ENCODE measurements around the gene TBC1D17. TPM values are rescaled to one million over a fixed set of nuclear protein-coding genes. Genes with fewer than 3 reads are reported as not detected.
A peak's percentile ranks its signal among the peaks of the same experiment; 100 is the strongest.

The TBC1D17 gene
- total and polyA plus RNA-seq, 2 of the 13 experiments (the other 11 are each of a cell fraction or from before 2014, with no cell fraction given): 9.7 to 16.9 TPM

DNA sequence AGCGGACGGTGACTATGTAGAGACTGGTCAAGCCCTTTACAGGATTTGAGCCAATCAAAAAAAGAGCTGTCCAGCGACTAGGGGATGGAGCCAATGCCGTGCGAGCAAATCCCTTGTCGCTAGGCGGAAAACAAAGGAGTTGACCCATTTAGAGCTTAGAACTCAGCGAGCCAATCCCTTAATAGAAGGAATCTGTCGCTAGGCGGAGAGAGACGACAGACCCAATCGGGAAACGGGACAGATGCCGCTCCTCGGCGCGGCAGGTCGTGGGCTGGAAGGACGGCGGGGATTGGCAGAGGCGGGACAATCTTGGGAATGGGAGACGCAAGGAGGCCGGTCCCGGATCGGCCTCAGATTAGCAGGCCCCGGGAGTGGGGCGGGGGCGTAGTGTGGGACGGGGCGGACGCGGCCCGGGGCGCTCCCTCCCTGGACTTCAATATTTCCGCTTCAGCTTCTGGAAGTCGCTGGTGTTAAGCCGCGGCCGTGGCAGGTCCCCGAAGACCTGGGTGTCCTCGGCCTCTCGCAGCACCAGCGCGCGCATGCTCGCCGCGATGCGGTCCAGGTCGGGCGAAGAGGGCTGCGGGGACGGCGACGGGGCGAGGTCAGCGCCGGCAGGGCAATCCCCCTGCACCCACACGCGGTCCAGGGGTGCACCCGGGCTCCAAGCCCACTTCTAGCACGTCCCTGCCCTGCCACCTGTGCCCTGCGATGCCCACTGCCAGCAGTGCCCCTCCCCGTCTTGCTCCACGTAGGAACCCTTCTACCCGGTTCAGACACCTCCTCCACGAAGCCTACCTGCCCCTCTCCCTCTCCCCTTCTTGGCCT is 7.8 kb upstream of the TBC1D17 start (continued):
- TF ChIP-seq, protein P1, sequence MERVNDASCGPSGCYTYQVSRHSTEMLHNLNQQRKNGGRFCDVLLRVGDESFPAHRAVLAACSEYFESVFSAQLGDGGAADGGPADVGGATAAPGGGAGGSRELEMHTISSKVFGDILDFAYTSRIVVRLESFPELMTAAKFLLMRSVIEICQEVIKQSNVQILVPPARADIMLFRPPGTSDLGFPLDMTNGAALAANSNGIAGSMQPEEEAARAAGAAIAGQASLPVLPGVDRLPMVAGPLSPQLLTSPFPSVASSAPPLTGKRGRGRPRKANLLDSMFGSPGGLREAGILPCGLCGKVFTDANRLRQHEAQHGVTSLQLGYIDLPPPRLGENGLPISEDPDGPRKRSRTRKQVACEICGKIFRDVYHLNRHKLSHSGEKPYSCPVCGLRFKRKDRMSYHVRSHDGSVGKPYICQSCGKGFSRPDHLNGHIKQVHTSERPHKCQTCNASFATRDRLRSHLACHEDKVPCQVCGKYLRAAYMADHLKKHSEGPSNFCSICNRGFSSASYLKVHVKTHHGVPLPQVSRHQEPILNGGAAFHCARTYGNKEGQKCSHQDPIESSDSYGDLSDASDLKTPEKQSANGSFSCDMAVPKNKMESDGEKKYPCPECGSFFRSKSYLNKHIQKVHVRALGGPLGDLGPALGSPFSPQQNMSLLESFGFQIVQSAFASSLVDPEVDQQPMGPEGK (CRISPR knock-in tag; IDR thresholded peaks at IDR 0.05): peak; percentile 24; the same call in 1 of the 2 replicates
- TF ChIP-seq FOXO1 (CRISPR knock-in tag; IDR thresholded peaks at IDR 0.05) (peak; percentile 26), ZNF703 (CRISPR knock-in tag; IDR thresholded peaks at IDR 0.05; ENCODE audit: borderline replicate concordance) (0 out of 2 replicates have a peak, but pooled peaks have one; percentile 33), KMT2A (CRISPR knock-in tag; IDR thresholded peaks at IDR 0.05) (peak; percentile 54; the same call in 1 of the 2 replicates), KLF16 (CRISPR knock-in tag; IDR thresholded peaks at IDR 0.05) (peak in 1 of 2 experiments; percentile 77; a peak in 2 of 4 replicates), GLI4 (CRISPR knock-in tag; IDR thresholded peaks at IDR 0.05; ENCODE audit: borderline replicate concordance) (no peak), NCOA1 (CRISPR knock-in tag; IDR thresholded peaks at IDR 0.05) (no peak), ZBTB7A (CRISPR knock-in tag; IDR thresholded peaks at IDR 0.05) (peak; percentile 65), ZIK1 (CRISPR knock-in tag; IDR thresholded peaks at IDR 0.05; ENCODE audit: borderline replicate concordance, low read depth) (0 out of 2 replicates have a peak, but pooled peaks have one; percentile 54), ETV5 (CRISPR knock-in tag; IDR thresholded peaks at IDR 0.05; ENCODE audit: borderline replicate concordance) (peak; percentile 33; the same call in 1 of the 2 replicates), RBM39 (IDR thresholded peaks at IDR 0.05; ENCODE audit: low read depth, low read length, poor library complexity, severe bottlenecking) (peak; percentile 31), DNMT3B (CRISPR knock-in tag; conservative IDR thresholded peaks at IDR 0.05) (no peak), CENPX (CRISPR knock-in tag; IDR thresholded peaks at IDR 0.05) (no peak)
- TF ChIP-seq, protein P2, sequence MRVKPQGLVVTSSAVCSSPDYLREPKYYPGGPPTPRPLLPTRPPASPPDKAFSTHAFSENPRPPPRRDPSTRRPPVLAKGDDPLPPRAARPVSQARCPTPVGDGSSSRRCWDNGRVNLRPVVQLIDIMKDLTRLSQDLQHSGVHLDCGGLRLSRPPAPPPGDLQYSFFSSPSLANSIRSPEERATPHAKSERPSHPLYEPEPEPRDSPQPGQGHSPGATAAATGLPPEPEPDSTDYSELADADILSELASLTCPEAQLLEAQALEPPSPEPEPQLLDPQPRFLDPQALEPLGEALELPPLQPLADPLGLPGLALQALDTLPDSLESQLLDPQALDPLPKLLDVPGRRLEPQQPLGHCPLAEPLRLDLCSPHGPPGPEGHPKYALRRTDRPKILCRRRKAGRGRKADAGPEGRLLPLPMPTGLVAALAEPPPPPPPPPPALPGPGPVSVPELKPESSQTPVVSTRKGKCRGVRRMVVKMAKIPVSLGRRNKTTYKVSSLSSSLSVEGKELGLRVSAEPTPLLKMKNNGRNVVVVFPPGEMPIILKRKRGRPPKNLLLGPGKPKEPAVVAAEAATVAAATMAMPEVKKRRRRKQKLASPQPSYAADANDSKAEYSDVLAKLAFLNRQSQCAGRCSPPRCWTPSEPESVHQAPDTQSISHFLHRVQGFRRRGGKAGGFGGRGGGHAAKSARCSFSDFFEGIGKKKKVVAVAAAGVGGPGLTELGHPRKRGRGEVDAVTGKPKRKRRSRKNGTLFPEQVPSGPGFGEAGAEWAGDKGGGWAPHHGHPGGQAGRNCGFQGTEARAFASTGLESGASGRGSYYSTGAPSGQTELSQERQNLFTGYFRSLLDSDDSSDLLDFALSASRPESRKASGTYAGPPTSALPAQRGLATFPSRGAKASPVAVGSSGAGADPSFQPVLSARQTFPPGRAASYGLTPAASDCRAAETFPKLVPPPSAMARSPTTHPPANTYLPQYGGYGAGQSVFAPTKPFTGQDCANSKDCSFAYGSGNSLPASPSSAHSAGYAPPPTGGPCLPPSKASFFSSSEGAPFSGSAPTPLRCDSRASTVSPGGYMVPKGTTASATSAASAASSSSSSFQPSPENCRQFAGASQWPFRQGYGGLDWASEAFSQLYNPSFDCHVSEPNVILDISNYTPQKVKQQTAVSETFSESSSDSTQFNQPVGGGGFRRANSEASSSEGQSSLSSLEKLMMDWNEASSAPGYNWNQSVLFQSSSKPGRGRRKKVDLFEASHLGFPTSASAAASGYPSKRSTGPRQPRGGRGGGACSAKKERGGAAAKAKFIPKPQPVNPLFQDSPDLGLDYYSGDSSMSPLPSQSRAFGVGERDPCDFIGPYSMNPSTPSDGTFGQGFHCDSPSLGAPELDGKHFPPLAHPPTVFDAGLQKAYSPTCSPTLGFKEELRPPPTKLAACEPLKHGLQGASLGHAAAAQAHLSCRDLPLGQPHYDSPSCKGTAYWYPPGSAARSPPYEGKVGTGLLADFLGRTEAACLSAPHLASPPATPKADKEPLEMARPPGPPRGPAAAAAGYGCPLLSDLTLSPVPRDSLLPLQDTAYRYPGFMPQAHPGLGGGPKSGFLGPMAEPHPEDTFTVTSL (CRISPR knock-in tag; IDR thresholded peaks at IDR 0.05; ENCODE audit: borderline replicate concordance): no peak
- TF ChIP-seq, protein P3, sequence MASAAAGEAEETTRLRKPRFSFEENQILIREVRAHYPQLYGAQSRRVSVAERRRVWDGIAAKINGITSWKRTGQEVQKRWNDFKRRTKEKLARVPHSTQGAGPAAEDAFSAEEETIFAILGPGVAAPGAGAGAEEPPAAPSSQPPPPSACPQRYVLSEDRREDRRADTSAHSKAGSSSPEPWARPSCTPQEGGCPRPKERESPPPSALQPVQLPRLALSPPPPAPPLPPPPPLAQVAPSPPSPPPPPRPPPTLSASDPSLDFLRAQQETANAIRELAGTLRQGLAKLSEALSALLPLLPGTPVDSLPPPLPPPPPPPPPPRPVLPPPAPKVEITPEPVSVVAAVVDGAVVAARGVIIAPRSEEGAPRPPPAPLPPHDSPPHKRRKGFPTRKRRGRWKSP (CRISPR knock-in tag; IDR thresholded peaks at IDR 0.05): no peak
- TF ChIP-seq, protein P4, sequence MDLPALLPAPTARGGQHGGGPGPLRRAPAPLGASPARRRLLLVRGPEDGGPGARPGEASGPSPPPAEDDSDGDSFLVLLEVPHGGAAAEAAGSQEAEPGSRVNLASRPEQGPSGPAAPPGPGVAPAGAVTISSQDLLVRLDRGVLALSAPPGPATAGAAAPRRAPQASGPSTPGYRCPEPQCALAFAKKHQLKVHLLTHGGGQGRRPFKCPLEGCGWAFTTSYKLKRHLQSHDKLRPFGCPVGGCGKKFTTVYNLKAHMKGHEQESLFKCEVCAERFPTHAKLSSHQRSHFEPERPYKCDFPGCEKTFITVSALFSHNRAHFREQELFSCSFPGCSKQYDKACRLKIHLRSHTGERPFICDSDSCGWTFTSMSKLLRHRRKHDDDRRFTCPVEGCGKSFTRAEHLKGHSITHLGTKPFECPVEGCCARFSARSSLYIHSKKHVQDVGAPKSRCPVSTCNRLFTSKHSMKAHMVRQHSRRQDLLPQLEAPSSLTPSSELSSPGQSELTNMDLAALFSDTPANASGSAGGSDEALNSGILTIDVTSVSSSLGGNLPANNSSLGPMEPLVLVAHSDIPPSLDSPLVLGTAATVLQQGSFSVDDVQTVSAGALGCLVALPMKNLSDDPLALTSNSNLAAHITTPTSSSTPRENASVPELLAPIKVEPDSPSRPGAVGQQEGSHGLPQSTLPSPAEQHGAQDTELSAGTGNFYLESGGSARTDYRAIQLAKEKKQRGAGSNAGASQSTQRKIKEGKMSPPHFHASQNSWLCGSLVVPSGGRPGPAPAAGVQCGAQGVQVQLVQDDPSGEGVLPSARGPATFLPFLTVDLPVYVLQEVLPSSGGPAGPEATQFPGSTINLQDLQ (CRISPR knock-in tag; IDR thresholded peaks at IDR 0.05): no peak
